ENCODE results near the gene NDRG2.

DNA sequence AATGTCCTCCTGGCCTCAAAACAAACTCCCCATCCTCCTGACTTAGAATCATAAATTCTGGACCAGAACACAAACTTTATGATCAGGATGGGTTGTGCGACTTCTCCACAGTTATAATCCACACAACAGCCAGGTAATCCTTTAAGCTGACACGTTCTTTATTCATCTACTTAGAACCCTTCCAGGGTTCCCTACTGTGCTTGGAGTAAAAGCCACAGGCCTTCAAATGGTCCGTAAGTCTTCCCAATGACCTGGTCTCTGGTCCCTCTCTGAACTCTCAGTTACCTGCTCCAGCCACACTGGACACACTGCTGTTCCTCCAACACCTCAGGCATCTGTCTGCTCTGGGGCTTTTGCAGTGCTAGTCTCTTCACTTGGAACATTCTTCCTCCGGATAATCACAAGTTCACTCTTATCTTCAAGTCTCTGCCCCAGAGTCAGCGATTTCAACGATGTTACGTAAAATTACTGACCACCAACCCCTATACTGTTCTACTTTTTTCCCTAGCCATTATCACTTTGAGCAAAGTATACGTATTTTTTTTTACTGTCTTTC, 15.6 kb upstream of the NDRG2 start:
- TF ChIP-seq, protein P1, sequence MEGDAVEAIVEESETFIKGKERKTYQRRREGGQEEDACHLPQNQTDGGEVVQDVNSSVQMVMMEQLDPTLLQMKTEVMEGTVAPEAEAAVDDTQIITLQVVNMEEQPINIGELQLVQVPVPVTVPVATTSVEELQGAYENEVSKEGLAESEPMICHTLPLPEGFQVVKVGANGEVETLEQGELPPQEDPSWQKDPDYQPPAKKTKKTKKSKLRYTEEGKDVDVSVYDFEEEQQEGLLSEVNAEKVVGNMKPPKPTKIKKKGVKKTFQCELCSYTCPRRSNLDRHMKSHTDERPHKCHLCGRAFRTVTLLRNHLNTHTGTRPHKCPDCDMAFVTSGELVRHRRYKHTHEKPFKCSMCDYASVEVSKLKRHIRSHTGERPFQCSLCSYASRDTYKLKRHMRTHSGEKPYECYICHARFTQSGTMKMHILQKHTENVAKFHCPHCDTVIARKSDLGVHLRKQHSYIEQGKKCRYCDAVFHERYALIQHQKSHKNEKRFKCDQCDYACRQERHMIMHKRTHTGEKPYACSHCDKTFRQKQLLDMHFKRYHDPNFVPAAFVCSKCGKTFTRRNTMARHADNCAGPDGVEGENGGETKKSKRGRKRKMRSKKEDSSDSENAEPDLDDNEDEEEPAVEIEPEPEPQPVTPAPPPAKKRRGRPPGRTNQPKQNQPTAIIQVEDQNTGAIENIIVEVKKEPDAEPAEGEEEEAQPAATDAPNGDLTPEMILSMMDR (IDR thresholded peaks at IDR 0.05 in 2 of 3, conservative IDR thresholded peaks at IDR 0.05 in 1 of 3; ENCODE audit: borderline replicate concordance in 1 of 3, insufficient read depth in 1 of 3, low read depth in 2 of 3, low read length in 2 of 3) = no peak
- TF ChIP-seq EZH2phosphoT487 (IDR thresholded peaks at IDR 0.05; ENCODE audit: borderline replicate concordance) (no peak), SRF (IDR thresholded peaks at IDR 0.05; ENCODE audit: low read depth) (no peak), CEBPB (IDR thresholded peaks at IDR 0.05; ENCODE audit: low read depth) (no peak), EGR1 (IDR thresholded peaks at IDR 0.05; ENCODE audit: low read depth) (no peak), SIN3A (IDR thresholded peaks at IDR 0.05; ENCODE audit: low read depth) (no peak), RAD21 (IDR thresholded peaks at IDR 0.05; ENCODE audit: low read depth) (no peak), POLR2A (IDR thresholded peaks at IDR 0.05; ENCODE audit: borderline replicate concordance, extremely low read depth, insufficient read depth, insufficient read length) (no peak), POLR2AphosphoS5 (IDR thresholded peaks at IDR 0.05; ENCODE audit: low read depth, low read length) (no peak), TCF7L2 (IDR thresholded peaks at IDR 0.05; ENCODE audit: borderline replicate concordance, extremely low read depth, insufficient read depth, insufficient read length) (no peak), EZH2 (IDR thresholded peaks at IDR 0.05) (no peak)
- TF ChIP-seq, protein P2, sequence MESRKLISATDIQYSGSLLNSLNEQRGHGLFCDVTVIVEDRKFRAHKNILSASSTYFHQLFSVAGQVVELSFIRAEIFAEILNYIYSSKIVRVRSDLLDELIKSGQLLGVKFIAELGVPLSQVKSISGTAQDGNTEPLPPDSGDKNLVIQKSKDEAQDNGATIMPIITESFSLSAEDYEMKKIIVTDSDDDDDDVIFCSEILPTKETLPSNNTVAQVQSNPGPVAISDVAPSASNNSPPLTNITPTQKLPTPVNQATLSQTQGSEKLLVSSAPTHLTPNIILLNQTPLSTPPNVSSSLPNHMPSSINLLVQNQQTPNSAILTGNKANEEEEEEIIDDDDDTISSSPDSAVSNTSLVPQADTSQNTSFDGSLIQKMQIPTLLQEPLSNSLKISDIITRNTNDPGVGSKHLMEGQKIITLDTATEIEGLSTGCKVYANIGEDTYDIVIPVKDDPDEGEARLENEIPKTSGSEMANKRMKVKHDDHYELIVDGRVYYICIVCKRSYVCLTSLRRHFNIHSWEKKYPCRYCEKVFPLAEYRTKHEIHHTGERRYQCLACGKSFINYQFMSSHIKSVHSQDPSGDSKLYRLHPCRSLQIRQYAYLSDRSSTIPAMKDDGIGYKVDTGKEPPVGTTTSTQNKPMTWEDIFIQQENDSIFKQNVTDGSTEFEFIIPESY (IDR thresholded peaks at IDR 0.05; ENCODE audit: extremely low read depth, insufficient replicate concordance, low read length) = no peak
- TF ChIP-seq, protein P3, sequence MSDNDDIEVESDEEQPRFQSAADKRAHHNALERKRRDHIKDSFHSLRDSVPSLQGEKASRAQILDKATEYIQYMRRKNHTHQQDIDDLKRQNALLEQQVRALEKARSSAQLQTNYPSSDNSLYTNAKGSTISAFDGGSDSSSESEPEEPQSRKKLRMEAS (IDR thresholded peaks at IDR 0.05) = no peak

Data from HCT116 (cell line).